HG03108 (cell line): ENCODE measurements around the gene HK1.

Source experiments
- ATAC-seq: cut with Tn5 transposase; IDR thresholded peaks from one replicate; pipeline ENCODE4 v1.9.1; 2021; ENCODE audit warnings: moderate library complexity; ENCODE audit not compliant: unreplicated experiment

HK1 gene

DNA sequence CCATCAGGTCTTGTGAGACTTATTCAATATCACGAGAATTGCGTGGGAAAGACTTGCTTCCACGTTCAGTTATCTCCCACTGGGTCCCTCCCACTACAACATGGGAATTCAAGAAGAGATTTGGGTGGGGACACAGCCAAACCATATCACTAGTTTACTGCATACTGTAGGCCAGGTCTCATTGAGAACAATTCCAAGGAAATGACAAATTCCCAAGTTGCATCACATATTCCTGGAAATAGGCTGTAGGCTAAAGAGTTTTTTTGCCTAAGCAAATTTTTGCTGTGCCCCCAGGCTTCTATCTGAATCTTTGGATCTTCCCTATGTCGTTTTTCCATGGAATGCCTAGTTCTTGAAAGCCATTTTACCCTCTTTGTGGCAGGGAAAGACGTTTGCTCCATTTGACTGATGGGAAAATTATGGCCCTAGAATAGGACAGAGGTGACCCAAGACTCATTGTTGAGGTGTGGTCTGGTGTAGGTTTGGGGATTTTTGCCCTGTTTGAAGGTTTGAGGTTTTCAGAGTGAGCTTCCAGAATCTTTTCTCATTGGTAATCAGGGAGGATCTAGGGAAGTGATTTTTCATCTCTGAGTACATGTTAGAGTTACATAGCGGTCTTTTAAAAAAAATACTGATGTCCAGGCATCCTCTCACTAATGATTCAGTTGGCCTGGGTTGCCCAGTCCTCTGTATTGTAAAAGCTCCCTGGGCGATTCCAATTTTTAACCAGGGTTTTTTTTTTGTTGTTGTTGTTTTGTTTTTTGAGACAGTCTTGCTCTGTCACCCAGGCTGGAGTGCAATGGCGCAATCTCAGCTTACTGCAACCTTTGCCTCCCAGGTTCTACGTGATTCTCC lies 94.1 kb downstream of the HK1 start:
- no peak for ATAC-seq

DNA sequence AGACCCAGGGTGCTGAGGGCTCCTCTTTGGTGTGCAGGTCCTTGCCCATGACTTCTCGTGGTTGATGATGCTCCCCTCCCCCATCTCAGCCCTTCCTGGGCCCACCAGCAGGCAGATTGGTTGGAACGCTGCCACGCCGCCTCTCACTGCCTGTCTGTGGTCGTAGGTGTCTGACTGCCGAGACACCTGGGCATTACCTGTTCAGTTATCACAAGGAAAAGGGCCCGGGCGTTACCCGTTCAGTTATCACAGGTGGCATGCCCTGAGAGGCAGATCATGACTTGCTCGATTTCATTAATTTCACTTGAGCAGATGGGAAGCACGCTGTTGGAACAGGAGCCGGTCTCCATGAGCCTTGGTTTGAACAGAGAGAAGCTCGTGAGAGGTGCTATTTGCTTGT lies 95.9 kb downstream of the HK1 start:
- ATAC-seq, result no peak

GRCh38 chr10:69374931-69375306 lies 96.6 kb downstream of the HK1 start:
- ATAC-seq, result no peak

GRCh38 chr10:69375307-69376151 lies 97.2 kb downstream of the HK1 start:
- no peak for ATAC-seq

DNA sequence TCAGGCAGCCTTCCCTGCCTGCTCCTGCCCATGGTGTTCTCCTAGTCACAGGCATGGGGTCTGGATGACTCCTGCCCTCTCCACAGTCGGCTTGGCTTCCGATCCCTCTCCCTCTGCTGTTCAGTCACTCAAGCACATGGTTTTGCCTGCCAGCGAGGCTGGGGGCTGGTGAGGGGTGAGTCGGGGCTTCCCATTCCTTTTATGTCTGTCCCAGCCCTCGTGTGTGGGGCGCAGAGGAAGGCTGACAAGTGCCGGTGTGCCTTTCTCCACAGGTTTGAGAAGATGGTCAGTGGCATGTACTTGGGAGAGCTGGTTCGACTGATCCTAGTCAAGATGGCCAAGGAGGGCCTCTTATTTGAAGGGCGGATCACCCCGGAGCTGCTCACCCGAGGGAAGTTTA lies 98.4 kb downstream of the HK1 start:
- no peak for ATAC-seq

- no peak for ATAC-seq
Measured at GRCh38 chr10:69377191-69377590, 98.9 kb downstream of the HK1 start.

DNA sequence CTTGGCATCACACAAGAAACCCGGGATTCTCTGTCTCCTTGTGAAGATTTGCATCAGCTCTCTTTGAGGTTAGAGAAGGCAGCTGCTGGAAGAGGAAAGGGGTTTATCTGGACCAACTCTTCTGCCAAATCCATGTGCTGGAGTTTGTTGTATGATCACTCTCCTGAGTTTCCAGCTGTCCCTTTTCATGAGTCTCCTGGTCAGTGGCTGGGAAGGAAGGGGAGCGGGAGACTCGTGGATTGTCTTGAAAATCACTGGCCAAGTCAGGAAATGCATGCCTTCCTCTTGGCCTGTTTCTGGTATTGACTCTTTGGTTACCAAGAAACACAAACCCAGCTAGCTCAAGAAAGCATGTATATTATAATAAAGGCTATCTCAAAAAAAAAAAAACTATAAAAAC lies 99.6 kb downstream of the HK1 start:
- ATAC-seq, result no peak

- no peak for ATAC-seq
Measured at GRCh38 chr10:69379800-69380199, 101.5 kb downstream of the HK1 start.

- ATAC-seq, result no peak
Measured at GRCh38 chr10:69382382-69383117, 104.3 kb downstream of the HK1 start.

- ATAC-seq, result no peak
Measured at GRCh38 chr10:69383558-69383957, 105.3 kb downstream of the HK1 start.

DNA sequence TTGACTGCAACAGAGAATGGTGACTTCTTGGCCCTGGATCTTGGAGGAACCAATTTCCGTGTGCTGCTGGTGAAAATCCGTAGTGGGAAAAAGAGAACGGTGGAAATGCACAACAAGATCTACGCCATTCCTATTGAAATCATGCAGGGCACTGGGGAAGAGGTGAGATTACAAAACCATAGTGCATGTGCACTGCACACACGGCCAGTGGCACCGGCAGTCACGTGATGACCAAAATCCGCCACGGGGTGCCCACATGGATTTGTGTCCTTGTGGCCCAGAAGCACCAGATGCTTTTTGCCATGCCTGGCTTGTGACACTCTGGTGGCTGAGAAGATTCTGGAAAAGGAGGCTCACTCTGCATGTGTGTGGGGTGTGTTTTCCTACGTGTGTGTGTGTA lies 106.0 kb downstream of the HK1 start:
- ATAC-seq, result no peak

DNA sequence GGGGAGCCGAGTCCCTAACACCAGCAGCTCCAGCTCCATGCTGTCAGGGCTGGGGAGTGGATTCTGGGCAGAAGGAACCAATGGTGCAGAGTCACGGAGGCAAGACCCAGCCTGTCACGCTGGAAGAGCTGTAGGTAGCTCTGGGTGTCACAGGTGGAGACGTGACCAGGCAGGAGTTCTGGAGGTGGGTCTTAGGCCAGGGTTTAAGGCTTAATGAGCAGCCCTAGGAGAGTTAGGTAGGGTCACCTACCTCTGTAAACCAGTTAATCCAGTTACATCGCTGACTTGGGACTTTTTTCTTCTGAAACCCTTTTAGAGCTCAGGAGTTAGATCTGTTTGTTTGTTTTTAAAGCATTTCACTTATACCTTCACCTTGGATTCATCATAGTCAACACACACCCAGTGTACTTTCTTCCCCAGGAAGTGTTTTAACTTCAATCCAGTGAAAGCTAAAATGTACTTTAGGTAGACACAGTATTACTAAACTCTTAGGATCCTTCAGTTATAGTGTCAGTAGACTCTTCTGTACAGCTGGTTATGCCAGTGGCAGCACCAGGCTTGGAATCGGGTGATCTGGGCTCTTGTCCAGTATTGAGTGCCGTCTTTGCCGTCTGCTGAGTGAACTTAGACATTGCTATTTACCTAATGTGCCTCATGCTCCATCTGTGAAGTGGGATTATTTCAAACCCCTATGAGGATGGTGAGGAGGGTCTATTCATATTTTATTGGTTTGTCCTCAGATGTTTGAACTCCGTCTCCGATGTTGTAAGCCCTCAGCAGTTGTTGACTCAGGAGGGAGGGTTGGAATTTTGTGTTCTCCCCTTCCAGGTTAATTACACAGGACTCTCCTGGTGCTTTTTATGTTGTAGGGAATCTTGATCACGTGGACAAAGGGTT lies 107.4 kb downstream of the HK1 start:
- no peak for ATAC-seq

DNA sequence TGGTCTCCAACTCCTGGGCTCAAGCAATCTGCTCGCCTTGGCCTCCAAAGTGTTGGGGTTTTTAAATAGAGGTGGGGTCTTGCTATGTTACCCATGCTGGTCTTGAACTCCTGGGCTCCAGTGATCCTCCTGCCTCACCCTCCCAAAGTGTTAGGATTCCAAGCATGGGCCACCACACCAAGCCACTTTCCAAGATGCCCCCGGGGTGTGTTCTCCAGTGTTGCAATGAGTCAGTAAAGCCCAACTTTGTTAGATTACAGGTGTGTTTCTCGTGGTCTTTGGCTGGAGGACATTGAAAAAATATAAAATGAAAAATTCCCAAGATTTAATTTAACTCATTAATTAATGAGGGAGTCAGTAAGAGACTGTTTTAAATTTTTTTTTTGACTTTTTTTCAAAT lies 109.2 kb downstream of the HK1 start:
- no peak for ATAC-seq

DNA sequence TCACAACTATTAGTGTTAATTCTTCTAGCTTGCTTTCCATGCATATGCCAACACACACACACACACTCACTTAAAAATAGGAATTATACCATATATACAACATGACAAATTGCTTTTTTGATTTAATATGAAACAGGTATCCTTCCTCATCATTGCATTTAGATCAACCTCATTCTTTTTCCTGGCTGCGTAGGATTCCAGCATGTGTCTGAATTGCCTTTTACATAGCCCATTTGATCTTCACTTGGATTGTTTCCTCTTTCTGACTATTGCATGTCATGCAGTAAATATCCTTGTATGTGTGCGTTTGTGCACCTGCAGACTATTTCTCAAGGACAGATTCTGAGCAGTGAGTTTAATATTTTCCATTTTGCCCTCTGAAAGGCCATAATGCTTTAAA lies 110.2 kb downstream of the HK1 start:
- no peak for ATAC-seq

GRCh38 chr10:69389827-69390490 lies 111.7 kb downstream of the HK1 start:
- no peak for ATAC-seq

GRCh38 chr10:69391158-69391557 lies 112.9 kb downstream of the HK1 start:
- no peak for ATAC-seq

- peak; percentile 58 for ATAC-seq
Measured at GRCh38 chr10:69392481-69393000, 114.2 kb downstream of the HK1 start.

- no peak for ATAC-seq
Measured at GRCh38 chr10:69394020-69394419, 115.7 kb downstream of the HK1 start.

DNA sequence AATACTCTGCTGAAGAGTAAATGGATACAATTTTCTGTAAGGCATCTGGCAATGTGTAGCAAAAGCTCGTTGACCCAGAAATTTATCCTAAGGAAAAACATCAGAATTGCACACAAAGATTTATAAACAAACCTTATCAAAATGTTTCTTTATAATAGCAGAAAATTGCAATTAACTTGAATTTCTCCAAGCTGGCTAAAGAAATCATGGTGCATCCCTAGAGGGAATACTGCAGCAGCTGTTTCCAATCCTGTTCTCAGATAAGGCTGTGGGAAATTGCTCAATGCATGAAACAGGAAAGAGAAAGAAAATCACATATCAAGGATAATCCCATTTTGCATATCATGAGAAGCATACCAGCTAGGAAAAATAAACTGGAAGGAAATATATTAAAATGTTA lies 119.7 kb downstream of the HK1 start:
- no peak for ATAC-seq

DNA sequence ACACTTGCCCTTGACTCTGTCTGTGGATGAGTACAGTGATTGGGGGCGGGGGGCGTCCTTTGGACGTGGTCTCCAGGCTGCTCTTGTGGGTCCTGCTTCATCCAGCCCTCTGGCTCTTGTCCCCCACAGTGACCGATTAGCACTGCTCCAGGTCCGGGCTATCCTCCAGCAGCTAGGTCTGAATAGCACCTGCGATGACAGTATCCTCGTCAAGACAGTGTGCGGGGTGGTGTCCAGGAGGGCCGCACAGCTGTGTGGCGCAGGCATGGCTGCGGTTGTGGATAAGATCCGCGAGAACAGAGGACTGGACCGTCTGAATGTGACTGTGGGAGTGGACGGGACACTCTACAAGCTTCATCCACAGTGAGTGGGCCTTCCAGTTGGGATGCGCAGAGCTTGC lies 120.2 kb downstream of the HK1 start:
- no peak for ATAC-seq
